PC-3 (cell line): Measurements from ENCODE around the gene SKAP1. TPM values are rescaled to one million over a fixed set of nuclear protein-coding genes. Genes with fewer than 3 reads are reported as not detected.

ENCODE experiments used
- ATAC-seq: fragments of 200-7000 bp; cut with Tn5 transposase; 2 replicates; pipeline ENCODE4 v1.9.1; 2020; ENCODE audit warnings: mild to moderate bottlenecking, moderate library complexity
- BruUV-seq: library from RNA; stranded (reverse); fragments of 400-500 nt; replicated peaks from 2 replicates; lab custom pipeline; 2021; lab: Mats Ljungman, UMichigan
- CTCF ChIA-PET: fragments of 300-600 bp; sonication (Branson Sonifier 250); formaldehyde crosslinking; loops from one replicate; lab custom pipeline; 2022; ENCODE audit warnings: antibody characterized with exemption; lab: Charles Lee
- POLR2A ChIA-PET: fragments of 300-600 bp; sonication (Branson Sonifier 250); formaldehyde crosslinking; loops from one replicate; lab custom pipeline; 2022; ENCODE audit warnings: antibody characterized with exemption; ENCODE audit not compliant: unreplicated experiment; lab: Charles Lee
- DNase-seq: peaks from one replicate; pipeline ENCODE4 v3.0.0-alpha.2; 2015
- H2AFZ ChIP-seq: fragments of 300-600 bp; sonication (generic); 2 replicates; pipeline ENCODE4 v1.6.0; 2016; ENCODE audit warnings: antibody characterized with exemption, low read length
- H3F3A ChIP-seq: fragments of 300-600 bp; sonication (generic); one replicate; pipeline ENCODE4 v1.6.0; 2017; ENCODE audit warnings: antibody characterized with exemption, low read length, control low read depth, mild to moderate bottlenecking; ENCODE audit not compliant: unreplicated experiment
- H3K27ac ChIP-seq: fragments of 300-600 bp; sonication (generic); 2 replicates; pipeline ENCODE4 v1.5.1; 2016; ENCODE audit warnings: mild to moderate bottlenecking, low read length
- H3K27me3 ChIP-seq: fragments of 300-600 bp; sonication (generic); 2 replicates; pipeline ENCODE4 v1.6.1; 2016; ENCODE audit warnings: low read length, mixed read lengths
- H3K36me3 ChIP-seq: fragments of 300-600 bp; sonication (generic); 2 replicates; pipeline ENCODE4 v1.6.1; 2016; ENCODE audit warnings: low read depth, mixed run types, low read length, mixed read lengths
- H3K4me1 ChIP-seq: fragments of 300-600 bp; sonication (generic); 2 replicates; pipeline ENCODE4 v1.5.1; 2016; ENCODE audit warnings: low read length; ENCODE audit not compliant: insufficient read depth
- H3K4me2 ChIP-seq: fragments of 300-600 bp; sonication (generic); 2 replicates; pipeline ENCODE4 v1.6.0; 2016; ENCODE audit warnings: low read length
- H3K4me3 ChIP-seq: fragments of 300-600 bp; sonication (generic); 2 replicates; pipeline ENCODE4 v1.5.1; 2016; ENCODE audit warnings: mild to moderate bottlenecking, low read length, mixed read lengths
- H3K79me2 ChIP-seq: fragments of 300-600 bp; sonication (generic); 2 replicates; pipeline ENCODE4 v1.6.1; 2017; ENCODE audit warnings: low read length, mixed read lengths
- H3K9ac ChIP-seq: fragments of 300-600 bp; sonication (generic); 2 replicates; pipeline ENCODE4 v1.6.0; 2016; ENCODE audit warnings: mild to moderate bottlenecking, low read length
- H3K9me2 ChIP-seq: fragments of 300-600 bp; sonication (generic); replicated peaks from 2 replicates; pipeline ENCODE4 v1.6.1; 2016; ENCODE audit warnings: mixed run types, low read length, mixed read lengths
- H3K9me3 ChIP-seq: fragments of 300-600 bp; sonication (generic); 2 replicates; pipeline ENCODE4 v1.6.1; 2016; ENCODE audit warnings: low read length, mixed read lengths
- H4K20me1 ChIP-seq: fragments of 300-600 bp; sonication (generic); 2 replicates; pipeline ENCODE4 v1.6.1; 2016; ENCODE audit warnings: low read length, mixed read lengths
- EZH2 ChIP-seq: fragments of 300-600 bp; sonication (generic); IDR thresholded peaks from one replicate; pipeline ENCODE4 v1.6.1; 2017; ENCODE audit warnings: antibody characterized with exemption, mild to moderate bottlenecking, low read length; ENCODE audit not compliant: unreplicated experiment
- EZH2phosphoT487 ChIP-seq: fragments of 300-600 bp; sonication (generic); IDR thresholded peaks from 2 replicates; pipeline ENCODE4 v1.6.1; 2018; ENCODE audit warnings: mild to moderate bottlenecking, antibody characterized with exemption, low read length, borderline replicate concordance
- intact Hi-C: fragments of 100-400 bp; cut with micrococcal nuclease; formaldehyde crosslinking; loops from 2 replicates; pipeline ENCODE4 v1.9.0; 2023
- total RNA-seq: library from RNA; depleted of rRNA; stranded (reverse); fragments of >200 nt; gene quantifications from 2 replicates; pipeline ENCODE4 v1.2.3, GENCODE V29; 2014
- TF ChIP-seq, protein P1 (sequence below): fragments of 300-600 bp; sonication (generic); conservative IDR thresholded peaks from 2 replicates; pipeline ENCODE4 v1.5.1; 2017; ENCODE audit warnings: antibody characterized with exemption, low read depth, mild to moderate bottlenecking, low read length

Gene SKAP1
- total RNA-seq, 1 experiment from 2014 or later, result not detected

DNA sequence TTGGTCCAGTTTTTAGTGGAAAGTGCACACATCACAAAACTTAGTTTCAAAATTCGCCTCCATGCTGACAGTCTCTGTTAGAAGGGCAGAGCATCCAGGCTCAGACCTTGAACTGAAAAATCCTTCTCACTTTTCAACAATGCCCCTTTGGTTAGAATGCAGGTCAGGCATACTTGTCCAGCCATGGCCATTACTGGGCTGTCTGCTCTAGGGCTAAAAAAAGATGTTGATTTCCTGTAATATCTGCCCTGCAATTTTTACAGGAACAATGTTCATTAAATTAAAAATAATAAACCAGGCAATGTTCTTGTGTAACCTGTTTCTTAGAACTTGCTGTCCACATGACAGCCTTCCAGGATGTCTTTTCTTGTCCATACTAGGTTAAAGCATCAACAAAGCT lies 200.1 kb downstream of the SKAP1 start:
- H3K9me2 ChIP-seq, result no peaks in the 10 kb centered on the region
- BruUV-seq, result no TSS peak
- CTCF ChIA-PET, result no interaction called here

DNA sequence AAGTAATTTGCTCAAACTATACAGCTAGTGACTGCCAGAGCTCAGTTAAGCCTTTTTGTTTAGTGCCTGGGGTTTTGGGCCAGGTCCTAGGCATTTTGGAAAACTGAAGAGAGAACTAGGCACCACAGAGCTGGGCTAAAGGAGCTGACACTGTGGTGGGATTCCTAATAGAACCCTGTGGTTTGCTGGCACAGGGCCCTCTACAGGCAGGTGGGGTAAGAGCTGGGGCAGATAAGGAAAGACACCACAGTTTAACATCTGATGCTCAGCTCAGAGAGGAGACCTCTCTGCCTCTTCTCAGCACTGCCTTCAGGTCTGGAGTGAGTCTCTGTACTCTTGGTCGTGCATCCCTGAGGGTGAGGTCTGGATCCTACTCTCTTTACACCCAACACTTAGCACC lies 201.3 kb downstream of the SKAP1 start:
- no TSS peak for BruUV-seq
- Histone ChIP-seq H3K9ac (no peak overlapping the region), H3K4me3 (no peak overlapping the region), H3K4me2 (no peak overlapping the region), H3K9me2 (no peaks in the 10 kb centered on the region), H3F3A (no peaks in the 10 kb centered on the region), H3K4me1 (no peaks in the 10 kb centered on the region), H3K27me3 (no peaks in the 10 kb centered on the region), H4K20me1 (no peaks in the 10 kb centered on the region), H3K9me3 (no peaks in the 10 kb centered on the region), H3K36me3 (no peaks in the 10 kb centered on the region), H3K27ac (no peak overlapping the region), H3K79me2 (no peaks in the 10 kb centered on the region), H2AFZ (no peak overlapping the region)
- ChIA-PET CTCF (interaction anchor here (0.7 to 1.7 kb wide), 2 partner anchors 13 to 123 kb away, joined by 5 read pairs; no protein-coding TSS in a partner anchor), POLR2A (interaction anchor here (0.5 to 0.7 kb wide), 2 partner anchors 13 to 718 kb away, joined by 4 to 6 read pairs; no protein-coding TSS in a partner anchor)
- DNase-seq (no peak), ATAC-seq (no peak)
- intact Hi-C loops, result no loop called here
- no peak for TF ChIP-seq EZH2
- no peak for TF ChIP-seq EZH2phosphoT487
- TF ChIP-seq, protein P1, sequence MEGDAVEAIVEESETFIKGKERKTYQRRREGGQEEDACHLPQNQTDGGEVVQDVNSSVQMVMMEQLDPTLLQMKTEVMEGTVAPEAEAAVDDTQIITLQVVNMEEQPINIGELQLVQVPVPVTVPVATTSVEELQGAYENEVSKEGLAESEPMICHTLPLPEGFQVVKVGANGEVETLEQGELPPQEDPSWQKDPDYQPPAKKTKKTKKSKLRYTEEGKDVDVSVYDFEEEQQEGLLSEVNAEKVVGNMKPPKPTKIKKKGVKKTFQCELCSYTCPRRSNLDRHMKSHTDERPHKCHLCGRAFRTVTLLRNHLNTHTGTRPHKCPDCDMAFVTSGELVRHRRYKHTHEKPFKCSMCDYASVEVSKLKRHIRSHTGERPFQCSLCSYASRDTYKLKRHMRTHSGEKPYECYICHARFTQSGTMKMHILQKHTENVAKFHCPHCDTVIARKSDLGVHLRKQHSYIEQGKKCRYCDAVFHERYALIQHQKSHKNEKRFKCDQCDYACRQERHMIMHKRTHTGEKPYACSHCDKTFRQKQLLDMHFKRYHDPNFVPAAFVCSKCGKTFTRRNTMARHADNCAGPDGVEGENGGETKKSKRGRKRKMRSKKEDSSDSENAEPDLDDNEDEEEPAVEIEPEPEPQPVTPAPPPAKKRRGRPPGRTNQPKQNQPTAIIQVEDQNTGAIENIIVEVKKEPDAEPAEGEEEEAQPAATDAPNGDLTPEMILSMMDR, result no peak; the same call in 1 of the 2 replicates

More for the DNA sequence above, 200.1 kb downstream of the SKAP1 start:
- no peak overlapping the region for H2AFZ ChIP-seq
- no peak overlapping the region for H3K27ac ChIP-seq
- no peaks in the 10 kb centered on the region for H3K79me2 ChIP-seq
- POLR2A ChIA-PET, result no interaction called here
- no peaks in the 10 kb centered on the region for H4K20me1 ChIP-seq
- no peak overlapping the region for H3K9ac ChIP-seq
- no peaks in the 10 kb centered on the region for H3K36me3 ChIP-seq
- TF ChIP-seq, protein P1, result no peak
- TF ChIP-seq EZH2phosphoT487 (no peak), EZH2 (no peak)
- H3F3A ChIP-seq, result no peaks in the 10 kb centered on the region
- DNase-seq, result no peak
- intact Hi-C loops, result no loop called here
- no peak overlapping the region for H3K4me3 ChIP-seq
- H3K9me3 ChIP-seq, result no peaks in the 10 kb centered on the region
- H3K4me1 ChIP-seq, result no peaks in the 10 kb centered on the region
- no peaks in the 10 kb centered on the region for H3K27me3 ChIP-seq
- no peak for ATAC-seq
- H3K4me2 ChIP-seq, result no peak overlapping the region

DNA sequence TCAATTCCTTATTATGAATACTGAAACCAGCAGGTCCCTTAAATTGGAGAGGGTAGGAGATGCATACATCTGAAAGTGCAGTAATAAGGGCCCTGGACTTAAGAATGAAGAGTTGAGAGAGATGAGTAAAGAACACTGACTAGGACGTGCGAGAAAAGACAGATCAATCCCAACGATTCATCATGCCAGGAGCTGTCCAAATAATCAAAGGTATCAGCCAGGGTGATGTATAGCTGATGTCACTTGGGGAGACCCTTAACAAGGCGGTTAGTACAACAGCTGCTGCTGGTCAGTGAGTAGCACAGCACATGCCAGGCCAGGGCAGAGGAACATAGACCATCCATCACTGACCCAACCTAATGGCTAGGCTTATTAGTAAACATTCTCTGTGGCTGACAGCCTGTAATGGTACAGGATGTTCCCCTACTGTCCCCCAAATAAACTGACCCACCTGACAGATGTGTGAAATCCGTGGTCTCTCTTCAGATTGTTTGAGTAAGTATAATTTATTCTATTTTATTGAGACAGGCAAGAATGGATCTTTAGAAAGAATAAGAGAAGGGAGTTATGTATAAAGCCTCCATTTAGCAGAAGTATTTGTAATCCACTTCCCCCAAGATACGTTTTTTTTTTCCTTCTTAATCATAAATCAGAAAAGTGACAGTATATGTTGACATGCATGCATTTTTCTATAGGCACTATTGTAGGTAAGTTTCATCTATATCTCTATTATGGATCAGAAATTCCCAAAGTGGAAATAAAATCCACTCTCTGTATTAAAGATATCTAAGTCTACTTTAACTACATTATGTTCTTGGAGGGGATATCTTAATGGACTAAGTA lies 204.1 kb downstream of the SKAP1 start:
- CTCF ChIA-PET, result no interaction called here

More for the DNA sequence above, 204.1 kb downstream of the SKAP1 start:
- H2AFZ ChIP-seq, result no peak overlapping the region
- no peak overlapping the region for H3K4me2 ChIP-seq
- H3F3A ChIP-seq, result no peaks in the 10 kb centered on the region
- DNase-seq, result no peak
- no peaks in the 10 kb centered on the region for H3K36me3 ChIP-seq
- H3K27ac ChIP-seq, result no peak overlapping the region
- no peak for TF ChIP-seq EZH2phosphoT487
- TF ChIP-seq EZH2, result no peak
- TF ChIP-seq, protein P1, result no peak
- H3K4me3 ChIP-seq, result no peak overlapping the region
- no peaks in the 10 kb centered on the region for H3K79me2 ChIP-seq
- no peaks in the 10 kb centered on the region for H3K27me3 ChIP-seq
- intact Hi-C loops, result no loop called here
- H3K9ac ChIP-seq, result no peak overlapping the region
- no peaks in the 10 kb centered on the region for H3K9me3 ChIP-seq
- POLR2A ChIA-PET, result no interaction called here
- H4K20me1 ChIP-seq, result no peaks in the 10 kb centered on the region
- BruUV-seq, result no TSS peak
- H3K4me1 ChIP-seq, result no peaks in the 10 kb centered on the region
- ATAC-seq, result no peak
- no peaks in the 10 kb centered on the region for H3K9me2 ChIP-seq
